Neural cell (in vitro differentiated cells): Measurements from ENCODE around the gene COL17A1. TPM values are rescaled to one million over a fixed set of nuclear protein-coding genes. Genes with fewer than 3 reads are reported as not detected.

Experiments used
- H2AFZ ChIP-seq: fragments of 200-600, 300-800 bp; sonication (generic), shearing (Covaris generic); 2 replicates; pipeline ENCODE4 v1.6.0; 2014; ENCODE audit warnings: low read depth, mild to moderate bottlenecking, antibody characterized with exemption, low read length, moderate library complexity
- H3F3A ChIP-seq: fragments of 200-600 bp; shearing (Covaris generic); 2 replicates; pipeline ENCODE4 v1.6.1; 2016; ENCODE audit warnings: mild to moderate bottlenecking, moderate library complexity, mixed read lengths, antibody characterized with exemption, low read length; ENCODE audit not compliant: insufficient read depth, poor library complexity, severe bottlenecking
- H3K27ac ChIP-seq: fragments of 200-600, 300-800 bp; sonication (generic), shearing (Covaris generic); 2 replicates; pipeline ENCODE4 v1.5.1; 2014; ENCODE audit warnings: mild to moderate bottlenecking, low read length, moderate library complexity
- H3K27me3 ChIP-seq: fragments of 300-800, 200-600 bp; sonication (generic), shearing (Covaris generic); 2 replicates; pipeline ENCODE4 v1.6.0; 2014; ENCODE audit warnings: mild to moderate bottlenecking, low read depth, low read length, moderate library complexity; ENCODE audit not compliant: insufficient read depth
- H3K36me3 ChIP-seq: fragments of 300-800, 200-600 bp; sonication (generic), shearing (Covaris generic); 2 replicates; pipeline ENCODE4 v1.5.1; 2014; ENCODE audit warnings: mild to moderate bottlenecking, antibody characterized with exemption, low read length, moderate library complexity; ENCODE audit not compliant: insufficient read depth
- H3K4me2 ChIP-seq: fragments of 300-800, 200-600 bp; sonication (generic), shearing (Covaris generic); 2 replicates; pipeline ENCODE4 v1.6.0; 2014; ENCODE audit warnings: mild to moderate bottlenecking, low read length
- H3K4me3 ChIP-seq: fragments of 300-800, 200-600 bp; sonication (generic), shearing (Covaris generic); 2 replicates; pipeline ENCODE4 v1.5.1; 2014; ENCODE audit warnings: mild to moderate bottlenecking, low read length, moderate library complexity
- H3K79me2 ChIP-seq: fragments of 200-600 bp; shearing (Covaris generic); replicated peaks from 2 replicates; pipeline ENCODE4 v1.6.0; 2014; ENCODE audit warnings: mild to moderate bottlenecking, low read length, moderate library complexity; ENCODE audit not compliant: insufficient read depth
- H3K9ac ChIP-seq: fragments of 300-800, 200-600 bp; sonication (generic), shearing (Covaris generic); 2 replicates; pipeline ENCODE4 v1.6.1; 2016; ENCODE audit warnings: mild to moderate bottlenecking, low read length, mixed read lengths
- H3K9me2 ChIP-seq: fragments of 200-600 bp; shearing (Covaris generic); 2 replicates; pipeline ENCODE4 v1.6.1; 2016; ENCODE audit warnings: mild to moderate bottlenecking, low read length, mixed read lengths; ENCODE audit not compliant: insufficient read depth
- H3K9me3 ChIP-seq: fragments of 200-600, 300-800 bp; sonication (generic), shearing (Covaris generic); 2 replicates; pipeline ENCODE4 v1.6.1; 2016; ENCODE audit warnings: mild to moderate bottlenecking, mixed run types, low read length, moderate library complexity, mixed read lengths
- H4K20me1 ChIP-seq: fragments of 200-600 bp; shearing (Covaris generic); 2 replicates; pipeline ENCODE4 v1.6.1; 2016; ENCODE audit warnings: mild to moderate bottlenecking, mixed run types; ENCODE audit not compliant: insufficient read depth
- CTCF ChIP-seq: fragments of 450-650 bp; IDR thresholded peaks from 2 replicates; pipeline ENCODE4 v1.5.1; 2014; ENCODE audit warnings: antibody characterized with exemption, mild to moderate bottlenecking, moderate library complexity; ENCODE audit not compliant: poor library complexity, severe bottlenecking
- EP300 ChIP-seq: fragments of 450-650 bp; conservative IDR thresholded peaks from 2 replicates; pipeline ENCODE4 v1.6.1; 2014; ENCODE audit warnings: antibody characterized with exemption, mild to moderate bottlenecking, moderate library complexity; ENCODE audit not compliant: poor library complexity, severe bottlenecking
- EZH2 ChIP-seq: fragments of 200-600, 300-800 bp; shearing (Covaris generic), sonication (generic); IDR thresholded peaks from 2 replicates; pipeline ENCODE4 v1.6.1; 2014; ENCODE audit warnings: antibody characterized with exemption, low read length, borderline replicate concordance, mild to moderate bottlenecking; ENCODE audit not compliant: insufficient read depth, poor library complexity, severe bottlenecking
- MXI1 ChIP-seq: fragments of 450-650 bp; conservative IDR thresholded peaks from 2 replicates; pipeline ENCODE4 v1.6.1; 2014; ENCODE audit warnings: antibody characterized with exemption, mild to moderate bottlenecking; ENCODE audit not compliant: poor library complexity, severe bottlenecking
- POLR2AphosphoS5 ChIP-seq: IDR thresholded peaks from 2 replicates; pipeline ENCODE4 v1.6.1; 2012
- RAD21 ChIP-seq: fragments of 450-650 bp; conservative IDR thresholded peaks from 2 replicates; pipeline ENCODE4 v1.6.1; 2014; ENCODE audit warnings: antibody characterized with exemption, mild to moderate bottlenecking, moderate library complexity
- REST ChIP-seq: IDR thresholded peaks from 2 replicates; pipeline ENCODE4 v1.6.1; 2012; ENCODE audit warnings: borderline replicate concordance
- SMC3 ChIP-seq: fragments of 450-650 bp; conservative IDR thresholded peaks from 2 replicates; pipeline ENCODE4 v1.6.1; 2014; ENCODE audit warnings: antibody characterized with exemption, mild to moderate bottlenecking, moderate library complexity; ENCODE audit not compliant: poor library complexity
- TAF1 ChIP-seq: IDR thresholded peaks from 2 replicates; pipeline ENCODE4 v1.6.1; 2012; ENCODE audit warnings: low read depth
- polyA plus RNA-seq: library from polyadenylated mRNA; depleted of rRNA; stranded (reverse); fragments of >200 nt; gene quantifications from 2 replicates; pipeline ENCODE4 v1.2.3, GENCODE V29; 2014

COL17A1 gene
- polyA plus RNA-seq, 1 donor from 2014 or later = not detected

GRCh38 chr10:104090611-104091010 is 4.9 kb upstream of the COL17A1 start:
- H3F3A ChIP-seq = no peaks in the 10 kb centered on the region
- H3K36me3 ChIP-seq = no peaks in the 10 kb centered on the region
- no peaks in the 10 kb centered on the region for H3K9me2 ChIP-seq
- no peaks in the 10 kb centered on the region for H3K79me2 ChIP-seq
- H3K27me3 ChIP-seq = no peaks in the 10 kb centered on the region
- no peak overlapping the region for H3K4me2 ChIP-seq
- H4K20me1 ChIP-seq = no peaks in the 10 kb centered on the region
- no peak overlapping the region for H3K9ac ChIP-seq
- no peaks in the 10 kb centered on the region for H3K9me3 ChIP-seq
- H3K27ac ChIP-seq = no peak overlapping the region
- TF ChIP-seq TAF1 = no peak
- TF ChIP-seq REST = no peak
- no peak for TF ChIP-seq RAD21
- no peak for TF ChIP-seq EZH2
- no peak for TF ChIP-seq MXI1
- H3K4me3 ChIP-seq = no peak overlapping the region
- H2AFZ ChIP-seq = no peak overlapping the region

- Histone ChIP-seq H3K4me3 (no peak overlapping the region), H3K36me3 (no peaks in the 10 kb centered on the region), H2AFZ (no peak overlapping the region), H3K9ac (no peak overlapping the region), H3K4me2 (no peak overlapping the region), H3F3A (no peaks in the 10 kb centered on the region), H3K79me2 (no peaks in the 10 kb centered on the region), H3K27ac (no peak overlapping the region), H3K9me3 (no peaks in the 10 kb centered on the region), H3K27me3 (no peaks in the 10 kb centered on the region), H4K20me1 (no peaks in the 10 kb centered on the region), H3K9me2 (no peaks in the 10 kb centered on the region)
- TF ChIP-seq RAD21 (no peak), EZH2 (no peak), TAF1 (no peak), CTCF (no peak), EP300 (no peak), REST (no peak), SMC3 (no peak), POLR2AphosphoS5 (no peak), MXI1 (no peak)
Measured at GRCh38 chr10:104089621-104090020, 3.9 kb upstream of the COL17A1 start.
